Mesenchymal stem cell (in vitro differentiated cells and primary cell): Measurements from ENCODE around the gene CTSF.

Experiments used
- DNase-seq: peaks from one replicate; pipeline ENCODE4 v3.0.0-alpha.2; 2013
- H2AFZ ChIP-seq: one replicate; pipeline ENCODE4 v1.6.1; 2013; ENCODE audit warnings: low read depth, mild to moderate bottlenecking, control low read depth, inconsistent platforms, low read length, moderate library complexity
- H2AK5ac ChIP-seq: 2 replicates; pipeline ENCODE4 v1.6.1; 2013; ENCODE audit warnings: low read length, moderate library complexity, mild to moderate bottlenecking, inconsistent platforms; ENCODE audit not compliant: severe bottlenecking
- H2BK120ac ChIP-seq: one replicate; pipeline ENCODE4 v1.6.1; 2013; ENCODE audit warnings: low read depth, mild to moderate bottlenecking, inconsistent platforms, low read length, moderate library complexity
- H2BK12ac ChIP-seq, 2 experiments: one replicate each; pipeline ENCODE4 v1.6.1; 2013; ENCODE audit warnings: inconsistent platforms in 2 of 2, low read length in 2 of 2, mild to moderate bottlenecking in 2 of 2, moderate library complexity in 2 of 2, control low read depth in 1 of 2
- H2BK15ac ChIP-seq: one replicate; pipeline ENCODE4 v1.6.1; 2013; ENCODE audit warnings: mild to moderate bottlenecking, low read depth, inconsistent platforms; ENCODE audit not compliant: poor library complexity, severe bottlenecking
- H2BK5ac ChIP-seq: 2 replicates; pipeline ENCODE4 v1.6.1; 2013; ENCODE audit warnings: low read depth, mild to moderate bottlenecking, low read length, control low read depth, inconsistent platforms; ENCODE audit not compliant: poor library complexity, severe bottlenecking
- H3K14ac ChIP-seq, 2 experiments: one replicate each; pipeline ENCODE4 v1.6.1; 2013; ENCODE audit warnings: inconsistent platforms in 2 of 2, low read length in 2 of 2, control low read depth in 1 of 2, mild to moderate bottlenecking in 1 of 2, moderate library complexity in 1 of 2
- H3K18ac ChIP-seq, 2 experiments: one replicate each; pipeline ENCODE4 v1.6.1; 2013; ENCODE audit warnings: inconsistent platforms in 2 of 2, low read length in 2 of 2, control low read depth in 1 of 2, low read depth in 1 of 2, mild to moderate bottlenecking in 1 of 2
- H3K23ac ChIP-seq, 2 experiments: one replicate each; pipeline ENCODE4 v1.6.1; 2013; ENCODE audit warnings: inconsistent platforms in 2 of 2, low read length in 2 of 2, mild to moderate bottlenecking in 2 of 2, moderate library complexity in 2 of 2, control low read depth in 1 of 2
- H3K27ac ChIP-seq: 2 replicates; pipeline ENCODE4 v1.5.1; 2013; ENCODE audit warnings: mild to moderate bottlenecking, moderate library complexity, low read length, control low read depth, inconsistent platforms; ENCODE audit not compliant: poor library complexity, severe bottlenecking
- H3K27me3 ChIP-seq, 2 experiments: 2 replicates each; pipeline versions ENCODE4 v1.6.1 to v1.7.0; 2013; ENCODE audit warnings: low read length in 2 of 2, mild to moderate bottlenecking in 2 of 2, moderate library complexity in 2 of 2, control low read depth in 1 of 2, inconsistent platforms in 1 of 2; ENCODE audit not compliant: control insufficient read depth in 1 of 2, insufficient read depth in 1 of 2
- H3K36me3 ChIP-seq, 2 experiments: 2 replicates each; pipeline versions ENCODE4 v1.6.1 to v1.7.0; 2013; ENCODE audit warnings: low read length in 2 of 2, control low read depth in 1 of 2, inconsistent platforms in 1 of 2, low read depth in 1 of 2, mild to moderate bottlenecking in 1 of 2; ENCODE audit not compliant: insufficient read depth in 2 of 2, control insufficient read depth in 1 of 2
- H3K4ac ChIP-seq, 2 experiments: one replicate each; pipeline ENCODE4 v1.6.1; 2013; ENCODE audit warnings: inconsistent platforms in 2 of 2, low read length in 2 of 2, mild to moderate bottlenecking in 2 of 2, moderate library complexity in 2 of 2, control low read depth in 1 of 2, low read depth in 1 of 2
- H3K4me1 ChIP-seq: 2 replicates; pipeline ENCODE4 v1.6.1; 2013; ENCODE audit warnings: low read depth, low read length, control low read depth; ENCODE audit not compliant: control insufficient read depth, insufficient read depth
- H3K4me2 ChIP-seq: 2 replicates; pipeline ENCODE4 v1.6.1; 2013; ENCODE audit warnings: low read length, mild to moderate bottlenecking, inconsistent platforms; ENCODE audit not compliant: poor library complexity, severe bottlenecking
- H3K4me3 ChIP-seq, 2 experiments: 2 replicates each; pipeline versions ENCODE4 v1.5.1 to v1.7.0; 2013; ENCODE audit warnings: low read length in 2 of 2, mild to moderate bottlenecking in 2 of 2, control low read depth in 1 of 2, low read depth in 1 of 2; ENCODE audit not compliant: insufficient read depth in 1 of 2
- H3K79me1 ChIP-seq: replicated peaks from 2 replicates; pipeline ENCODE4 v1.6.1; 2013; ENCODE audit warnings: mild to moderate bottlenecking, control low read depth, low read length, inconsistent platforms; ENCODE audit not compliant: poor library complexity, severe bottlenecking
- H3K9ac ChIP-seq: 2 replicates; pipeline ENCODE4 v1.7.0; 2013; ENCODE audit warnings: mild to moderate bottlenecking, low read length, moderate library complexity
- H3K9me3 ChIP-seq: 2 replicates; pipeline ENCODE4 v1.7.0; 2013; ENCODE audit warnings: mild to moderate bottlenecking, low read length; ENCODE audit not compliant: control insufficient read depth
- H4K8ac ChIP-seq: one replicate; pipeline ENCODE4 v1.6.1; 2013; ENCODE audit warnings: inconsistent platforms, mild to moderate bottlenecking, low read length, moderate library complexity
- H4K91ac ChIP-seq: one replicate; pipeline ENCODE4 v1.6.1; 2013; ENCODE audit warnings: mild to moderate bottlenecking, low read length, inconsistent platforms
- WGBS: methylation state at CpG from one replicate; pipeline ENCODE4 v1.1.7; 2013; ENCODE audit warnings: mixed read lengths; 5-methylcytosine and 5-hydroxymethylcytosine counted together

The CTSF gene

GRCh38 chr11:66554602-66555001 lies 13.8 kb downstream of the CTSF start:
- Histone ChIP-seq H3K79me1 (no peaks in the 10 kb centered on the region), H3K9me3 (no peaks in the 10 kb centered on the region), H2BK120ac (no peak overlapping the region), H3K14ac (no peak overlapping the region), H3K4me3 (no peak overlapping the region), H3K4me1 (no peaks in the 10 kb centered on the region), H3K27ac (no peak overlapping the region), H2BK12ac (no peak overlapping the region), H3K18ac (no peak overlapping the region), H3K4ac (no peak overlapping the region), H3K9ac (no peak overlapping the region), H2AFZ (no peak overlapping the region), H3K4me2 (no peak overlapping the region), H4K91ac (no peak overlapping the region), H2BK5ac (no peak overlapping the region), H4K8ac (no peak overlapping the region), H3K27me3 (peaks cover 11 to 43% of the 10 kb centered on the region in 2 experiments), H2BK15ac (no peak overlapping the region), H3K36me3 (no peaks in the 10 kb centered on the region), H2AK5ac (no peak overlapping the region), H3K23ac (no peak overlapping the region)
- WGBS = 86% methylated on average over 5 of the region's 5 CpGs
- no peak for DNase-seq

GRCh38 chr11:66550887-66551286 lies 17.5 kb downstream of the CTSF start:
- Histone ChIP-seq H3K79me1 (no peaks in the 10 kb centered on the region), H3K9ac (no peak overlapping the region), H2AFZ (no peak overlapping the region), H2BK120ac (no peak overlapping the region), H3K23ac (no peak overlapping the region), H3K4ac (no peak overlapping the region), H3K14ac (no peak overlapping the region), H2AK5ac (no peak overlapping the region), H3K4me1 (peaks cover 11% of the 10 kb centered on the region), H3K4me3 (no peak overlapping the region), H3K27ac (no peak overlapping the region), H4K8ac (no peak overlapping the region), H3K27me3 (peaks cover 5 to 41% of the 10 kb centered on the region in 2 experiments), H3K4me2 (no peak overlapping the region), H2BK5ac (no peak overlapping the region), H4K91ac (no peak overlapping the region), H3K9me3 (no peaks in the 10 kb centered on the region), H3K18ac (no peak overlapping the region), H2BK15ac (no peak overlapping the region), H3K36me3 (no peaks in the 10 kb centered on the region), H2BK12ac (no peak overlapping the region)
- no peak for DNase-seq
- WGBS = 77% methylated on average over 4 of the region's 4 CpGs

- Histone ChIP-seq H3K4me2 (no peak overlapping the region), H3K27me3 (peaks cover 5 to 36% of the 10 kb centered on the region in 2 experiments), H3K36me3 (no peaks in the 10 kb centered on the region), H3K18ac (no peak overlapping the region), H4K8ac (no peak overlapping the region), H2BK5ac (no peak overlapping the region), H3K14ac (no peak overlapping the region), H3K9ac (no peak overlapping the region), H2BK12ac (no peak overlapping the region), H3K4me1 (peaks cover 14% of the 10 kb centered on the region), H2AK5ac (no peak overlapping the region), H2BK120ac (no peak overlapping the region), H3K9me3 (no peaks in the 10 kb centered on the region), H3K4ac (no peak overlapping the region), H3K23ac (no peak overlapping the region), H3K27ac (no peak overlapping the region), H2BK15ac (no peak overlapping the region), H2AFZ (no peak overlapping the region), H4K91ac (no peak overlapping the region), H3K4me3 (no peak overlapping the region), H3K79me1 (no peaks in the 10 kb centered on the region)
- no peak for DNase-seq
- 89% methylated on average over 3 of the region's 3 CpGs for WGBS
Observed at GRCh38 chr11:66549696-66550095, 18.7 kb downstream of the CTSF start.

- no peak overlapping the region for H2BK5ac ChIP-seq
- no peak overlapping the region for H2BK12ac ChIP-seq
- no peaks in the 10 kb centered on the region for H3K36me3 ChIP-seq
- no peaks in the 10 kb centered on the region for H3K9me3 ChIP-seq
- no peak overlapping the region for H3K9ac ChIP-seq
- no peak overlapping the region for H3K14ac ChIP-seq
- peaks cover 5 to 36% of the 10 kb centered on the region in 2 experiments for H3K27me3 ChIP-seq
- H2AFZ ChIP-seq = no peak overlapping the region
- H4K8ac ChIP-seq = no peak overlapping the region
- H3K27ac ChIP-seq = no peak overlapping the region
- no peak overlapping the region for H3K18ac ChIP-seq
- H3K79me1 ChIP-seq = peaks cover 2% of the 10 kb centered on the region
- 72% methylated on average over 9 of the region's 16 CpGs for WGBS
- no peak overlapping the region for H3K4me2 ChIP-seq
- no peak overlapping the region for H2BK15ac ChIP-seq
- peaks cover 16% of the 10 kb centered on the region for H3K4me1 ChIP-seq
- no peak overlapping the region for H3K4ac ChIP-seq
- no peak for DNase-seq
- H2AK5ac ChIP-seq = no peak overlapping the region
- H3K4me3 ChIP-seq = no peak overlapping the region
- no peak overlapping the region for H3K23ac ChIP-seq
- no peak overlapping the region for H2BK120ac ChIP-seq
- H4K91ac ChIP-seq = no peak overlapping the region
Observed at GRCh38 chr11:66548774-66549630, 19.4 kb downstream of the CTSF start.
